Fibroblast of lung (primary cell): Measurements from ENCODE around the gene SPEN.

Experiments
- EZH2 ChIP-seq: IDR thresholded peaks from 2 replicates; pipeline ENCODE4 v1.5.1; 2012; ENCODE audit warnings: low read length, control low read depth, mild to moderate bottlenecking; ENCODE audit errors: missing control alignments
- TF ChIP-seq, protein P1 (sequence below), 2 donors: IDR thresholded peaks in 1 of 2; conservative IDR thresholded peaks in 1 of 2; 1 replicate in 1 of 2; 2 replicates in 1 of 2; pipeline ENCODE4 v1.5.1; 2011 to 2012; ENCODE audit warnings: low read length in 2 of 2, control low read depth in 1 of 2, inconsistent platforms in 1 of 2, low read depth in 1 of 2, mild to moderate bottlenecking in 1 of 2

DNA sequence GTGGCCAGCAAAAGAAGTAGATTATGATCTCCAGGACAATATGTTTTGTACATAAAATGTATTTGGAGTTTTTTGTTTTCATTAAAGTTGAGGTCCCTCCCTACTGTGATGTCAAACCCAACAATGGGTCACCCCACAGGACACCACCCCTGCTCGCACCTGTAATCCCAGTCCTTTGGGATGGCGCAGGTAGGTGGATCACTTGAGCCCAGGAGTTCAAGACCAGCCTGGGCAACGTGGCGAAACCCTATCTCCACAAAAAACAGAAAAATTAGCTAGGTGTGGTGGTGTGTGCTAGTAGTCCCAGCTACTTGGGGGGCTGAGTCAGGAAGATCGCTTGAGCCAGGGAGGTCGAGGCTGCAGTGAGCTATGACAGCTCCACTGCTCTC, 119.4 kb downstream of the SPEN start:
- TF ChIP-seq, protein P1, sequence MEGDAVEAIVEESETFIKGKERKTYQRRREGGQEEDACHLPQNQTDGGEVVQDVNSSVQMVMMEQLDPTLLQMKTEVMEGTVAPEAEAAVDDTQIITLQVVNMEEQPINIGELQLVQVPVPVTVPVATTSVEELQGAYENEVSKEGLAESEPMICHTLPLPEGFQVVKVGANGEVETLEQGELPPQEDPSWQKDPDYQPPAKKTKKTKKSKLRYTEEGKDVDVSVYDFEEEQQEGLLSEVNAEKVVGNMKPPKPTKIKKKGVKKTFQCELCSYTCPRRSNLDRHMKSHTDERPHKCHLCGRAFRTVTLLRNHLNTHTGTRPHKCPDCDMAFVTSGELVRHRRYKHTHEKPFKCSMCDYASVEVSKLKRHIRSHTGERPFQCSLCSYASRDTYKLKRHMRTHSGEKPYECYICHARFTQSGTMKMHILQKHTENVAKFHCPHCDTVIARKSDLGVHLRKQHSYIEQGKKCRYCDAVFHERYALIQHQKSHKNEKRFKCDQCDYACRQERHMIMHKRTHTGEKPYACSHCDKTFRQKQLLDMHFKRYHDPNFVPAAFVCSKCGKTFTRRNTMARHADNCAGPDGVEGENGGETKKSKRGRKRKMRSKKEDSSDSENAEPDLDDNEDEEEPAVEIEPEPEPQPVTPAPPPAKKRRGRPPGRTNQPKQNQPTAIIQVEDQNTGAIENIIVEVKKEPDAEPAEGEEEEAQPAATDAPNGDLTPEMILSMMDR (conservative IDR thresholded peaks at IDR 0.05 in 1 of 2, IDR thresholded peaks at IDR 0.05 in 1 of 2; ENCODE audit: low read depth in 1 of 2, low read length in 2 of 2) = no peak
- no peak for TF ChIP-seq EZH2
